Measurements from ENCODE around the gene SSTR3.

Gene SSTR3

DNA sequence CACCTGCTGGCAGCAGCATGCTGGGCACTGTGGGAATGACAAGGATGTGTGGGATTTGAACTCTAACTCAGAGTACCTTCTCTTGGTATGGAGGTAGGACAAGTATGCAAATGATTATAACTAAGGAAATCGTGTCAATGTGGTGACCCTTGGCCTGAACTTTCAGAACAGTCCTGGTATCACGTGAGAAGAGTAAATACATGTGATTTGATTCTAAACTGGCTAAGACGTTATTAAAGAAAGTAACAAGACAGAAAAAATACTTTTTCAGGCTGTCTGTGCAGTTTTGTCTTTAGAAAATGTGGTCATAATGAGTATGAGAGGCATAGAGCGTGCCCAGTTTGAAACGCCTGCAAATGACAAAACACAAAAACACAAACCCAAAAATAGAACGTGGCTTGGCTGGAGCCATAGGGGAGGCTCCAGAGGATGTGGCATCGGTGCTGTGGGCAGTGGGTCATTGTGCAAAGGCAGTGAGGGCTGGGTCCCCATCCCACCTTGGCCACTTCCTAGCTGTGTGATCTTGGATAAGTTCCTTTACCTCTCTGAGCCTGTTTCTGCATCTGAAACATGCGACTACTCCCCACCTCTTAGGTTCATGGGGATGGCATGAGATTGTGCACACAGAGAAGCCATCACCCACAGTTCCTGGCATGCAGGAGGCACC is 44.2 kb downstream of the SSTR3 start:
- DNase-seq (ENCODE audit: low spot score), result no peak

DNA sequence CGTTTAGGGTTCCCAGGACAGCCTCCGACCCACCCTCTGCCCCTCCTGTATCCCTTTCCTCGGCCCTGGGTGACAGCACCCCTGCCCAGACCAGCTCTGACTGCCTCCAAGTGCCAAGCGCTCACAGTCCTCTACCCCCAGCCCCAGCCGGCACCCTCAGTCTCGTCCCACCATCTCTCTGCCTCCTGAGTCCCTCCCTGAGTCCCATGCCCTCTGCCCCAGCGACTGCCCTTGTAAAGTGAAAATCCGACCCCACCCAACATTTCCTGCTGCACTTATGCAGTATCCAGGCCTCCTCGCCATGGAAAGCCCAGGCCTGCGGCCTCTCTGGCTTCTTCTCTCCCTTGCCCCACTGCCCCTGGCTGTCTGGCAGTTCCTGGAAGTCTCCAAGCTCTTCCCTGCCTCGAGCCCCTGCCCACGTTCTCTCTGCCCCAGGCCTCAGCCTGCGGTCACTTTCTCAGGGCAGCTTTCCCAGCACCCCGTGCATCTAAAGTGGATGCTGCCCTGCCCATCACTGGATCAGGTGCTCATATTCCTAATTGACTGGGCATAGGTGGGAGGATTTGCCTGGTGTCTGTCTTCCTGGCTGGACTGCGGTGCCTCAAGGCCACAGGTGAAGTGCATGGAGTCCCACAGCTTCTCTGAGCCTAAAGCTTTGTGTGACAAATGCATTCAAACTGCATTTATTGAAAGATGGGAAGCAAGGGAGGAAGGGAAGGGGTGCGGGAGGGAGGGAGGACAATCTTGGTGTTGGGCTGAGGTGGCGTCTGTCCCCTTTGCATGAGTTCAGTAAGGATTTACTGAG is 44.9 kb downstream of the SSTR3 start:
- no peak for DNase-seq (ENCODE audit: low spot score)

DNA sequence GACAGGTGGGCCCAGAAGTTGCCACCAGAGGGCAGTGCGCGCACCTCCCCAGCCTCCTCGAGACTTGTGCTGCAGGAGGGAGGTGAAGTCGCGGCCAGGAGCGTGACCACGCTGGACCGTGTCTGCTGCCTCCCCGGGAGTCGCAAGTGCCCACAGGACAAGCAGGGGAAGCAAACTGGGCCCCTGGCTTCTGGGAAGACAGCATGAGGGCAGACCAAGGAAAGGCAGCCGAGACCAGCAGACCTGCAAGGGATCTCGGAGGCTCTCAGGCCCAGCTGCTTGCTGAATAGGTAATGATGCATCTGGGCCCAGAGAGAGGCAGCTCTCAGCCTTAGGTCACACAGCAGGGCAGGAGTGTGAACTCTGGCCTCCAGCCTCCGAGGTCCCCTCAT is 45.6 kb downstream of the SSTR3 start:
- DNase-seq (ENCODE audit: low spot score), result peak; percentile 48

- DNase-seq (ENCODE audit: low spot score), result no peak
These were observed 46.2 kb downstream of the SSTR3 start for GRCh38 chr22:37165940-37166674.

GRCh38 chr22:37165066-37165465 is 47.2 kb downstream of the SSTR3 start:
- DNase-seq (ENCODE audit: low spot score), result no peak

DNA sequence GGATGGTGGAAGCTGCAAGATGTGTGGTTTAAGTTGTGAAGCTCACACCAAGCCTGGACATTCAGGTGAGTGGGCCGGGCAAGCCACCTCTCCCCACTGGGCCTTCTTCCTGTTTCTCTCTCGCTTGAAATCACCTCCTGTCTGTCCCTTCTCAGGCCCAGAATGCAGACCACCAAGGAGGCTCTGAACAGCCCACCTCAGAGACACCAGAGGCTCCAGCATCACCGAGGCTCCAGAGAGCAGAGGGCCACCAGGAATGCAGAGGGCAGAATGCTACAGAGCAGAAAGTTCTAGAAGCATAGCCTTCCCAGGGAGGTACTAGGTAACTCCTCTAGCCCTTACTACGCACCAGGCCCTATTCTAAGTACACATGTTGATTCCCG is 47.8 kb downstream of the SSTR3 start:
- no peak for DNase-seq (ENCODE audit: low spot score)

DNA sequence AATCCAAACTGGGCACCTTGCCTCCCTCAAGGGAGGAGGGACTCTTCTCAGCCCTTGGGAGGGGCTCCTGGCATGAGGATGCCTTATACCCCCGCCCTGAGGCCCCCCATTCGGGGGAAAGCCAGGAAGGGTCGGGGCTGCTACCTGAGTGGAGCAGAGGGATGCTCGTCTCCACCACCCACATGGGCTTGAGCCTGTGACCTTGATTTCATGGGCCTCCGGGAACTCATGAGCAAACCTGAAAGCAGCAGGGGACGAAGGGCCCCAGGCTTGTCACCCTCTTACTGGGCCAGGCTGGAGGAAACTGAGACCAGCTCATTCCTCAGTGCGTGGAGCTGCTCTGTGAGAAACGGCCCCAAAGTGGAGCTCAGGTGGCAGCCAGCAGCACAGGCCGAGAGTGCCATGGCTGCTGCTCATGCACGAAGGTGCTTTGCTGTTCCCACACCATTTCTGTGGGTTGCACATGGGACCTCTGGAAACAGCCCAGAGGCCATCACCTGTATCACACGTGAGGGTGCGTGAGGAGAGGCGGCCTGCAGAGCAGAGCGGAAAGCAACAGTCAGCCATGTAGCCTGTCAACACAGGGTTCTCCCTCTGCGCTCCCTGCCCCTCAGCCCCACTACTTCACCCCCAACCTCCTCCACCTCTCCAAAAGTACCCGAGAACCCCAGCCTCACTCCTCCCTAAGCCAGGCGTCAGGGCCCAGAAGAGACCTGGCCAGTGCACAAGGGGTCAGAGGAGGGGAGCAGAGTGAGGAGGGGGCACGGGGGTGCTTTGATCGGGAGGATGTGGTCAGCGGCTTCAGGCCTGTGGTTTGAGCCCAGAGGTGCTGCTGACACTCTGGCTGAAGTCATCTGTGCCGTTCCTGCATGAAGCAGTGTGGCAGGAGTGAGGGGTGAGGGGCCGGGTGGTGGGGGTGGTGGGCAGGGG is 48.4 kb downstream of the SSTR3 start:
- no peak for DNase-seq (ENCODE audit: low spot score)

DNA sequence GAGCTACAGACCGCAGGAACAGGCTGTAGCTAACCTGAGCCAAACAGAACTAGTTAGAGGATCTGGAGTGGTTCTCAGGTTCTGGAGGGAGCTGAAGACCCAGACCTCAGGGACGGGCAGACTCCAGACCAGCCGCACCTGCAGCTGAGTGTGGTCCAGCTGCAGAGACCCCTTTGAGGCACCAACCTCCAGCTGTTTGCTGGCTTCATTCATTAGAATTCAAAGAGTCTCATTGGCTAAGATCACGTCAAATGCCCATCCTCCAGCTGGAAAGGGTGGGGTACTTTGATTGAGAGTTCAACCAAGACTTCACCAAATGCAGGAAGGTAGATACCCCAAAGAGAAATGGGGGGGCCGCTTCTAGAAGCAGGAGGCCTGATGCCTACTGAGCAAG is 49.2 kb downstream of the SSTR3 start:
- DNase-seq (ENCODE audit: low spot score), result no peak

GRCh38 chr22:37162221-37163095 is 49.8 kb downstream of the SSTR3 start:
- no peak for DNase-seq (ENCODE audit: low spot score)

- DNase-seq (ENCODE audit: low spot score), result no peak
These were observed 50.8 kb downstream of the SSTR3 start for GRCh38 chr22:37161443-37161842.

DNA sequence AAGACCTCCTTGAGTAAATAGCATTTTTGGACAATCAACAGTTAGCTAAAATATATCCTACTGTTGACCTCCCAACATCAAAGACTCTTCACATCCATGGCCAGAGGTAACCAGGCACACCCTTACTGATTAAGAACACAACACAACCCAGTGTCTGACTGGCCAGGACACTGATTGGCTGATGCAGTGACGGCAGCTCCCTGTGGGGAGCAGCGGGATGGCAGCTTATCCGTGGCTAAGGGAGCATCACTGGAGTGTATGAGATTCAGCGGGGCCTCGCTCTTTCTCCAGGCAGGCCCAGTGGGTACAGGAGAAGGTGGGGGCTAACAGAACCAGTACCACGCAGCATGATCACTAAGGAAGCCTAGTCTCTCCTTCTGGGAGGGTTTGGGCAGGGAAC is 52.2 kb downstream of the SSTR3 start:
- DNase-seq (ENCODE audit: low spot score), result no peak

- no peak for DNase-seq (ENCODE audit: low spot score)
These were observed 53.4 kb downstream of the SSTR3 start for GRCh38 chr22:37158963-37159290.

GRCh38 chr22:37157516-37158285 is 54.6 kb downstream of the SSTR3 start:
- DNase-seq (ENCODE audit: low spot score), result no peak

GRCh38 chr22:37156686-37157435 is 55.4 kb downstream of the SSTR3 start:
- no peak for DNase-seq (ENCODE audit: low spot score)

DNA sequence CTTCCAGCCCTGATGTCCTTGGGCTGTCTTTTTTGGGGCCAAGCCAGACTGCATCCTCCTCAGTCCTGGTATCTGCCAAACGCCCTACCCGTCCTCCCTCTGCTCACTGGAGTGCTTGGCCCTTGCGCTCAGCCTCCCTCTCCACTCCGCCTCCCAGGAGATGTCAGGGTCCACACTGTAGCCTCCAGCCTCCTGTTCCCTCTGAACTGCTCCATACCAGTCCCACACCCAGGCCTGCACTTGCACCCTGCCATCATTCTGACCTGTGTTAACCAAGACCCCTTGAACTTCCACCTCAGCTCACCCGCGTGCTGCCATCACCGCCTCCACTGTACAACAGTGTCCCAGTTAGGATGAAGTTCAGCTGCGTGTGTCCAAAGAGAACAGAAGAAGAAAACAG is 56.3 kb downstream of the SSTR3 start:
- DNase-seq (ENCODE audit: low spot score), result no peak

- DNase-seq (ENCODE audit: low spot score), result no peak
These were observed 57.2 kb downstream of the SSTR3 start for GRCh38 chr22:37154925-37155712.
